Measurements from ENCODE around the gene MYADM. TPM values are rescaled to one million over a fixed set of nuclear protein-coding genes. Genes with fewer than 3 reads are reported as not detected.
A peak's percentile ranks its signal among the peaks of the same experiment; 100 is the strongest.

The MYADM gene
- total RNA-seq, 1 experiment from 2014 or later, result 78.6 TPM

GRCh38 chr19:53868892-53869804, 1.5 kb downstream of the MYADM start:
- ATAC-seq, result peak; percentile 31
- no peaks in the 10 kb centered on the region for H3K9me3 Mint-ChIP-seq
- ChIA-PET CTCF (interaction anchor here (0.5 to 4.8 kb wide), 9 partner anchors 10 to 161 kb away, joined by 3 to 40 read pairs (median 16); partner anchors contain the start of gene PRKCG), POLR2A (interaction anchor here (0.5 to 4.1 kb wide), 11 partner anchors 7 to 167 kb away, joined by 3 to 43 read pairs (median 13); partner anchors contain the start of gene PRKCG)
- peak overlapping the region; percentile 60; the same call in 1 of the 2 replicates for H3K27ac Mint-ChIP-seq
- DNase-seq (ENCODE audit: low spot score), result peak; percentile 85
- peaks cover 21% of the 10 kb centered on the region for H3K4me1 Mint-ChIP-seq
- no peaks in the 10 kb centered on the region; the same call in 1 of the 2 replicates for H3K27me3 Mint-ChIP-seq (ENCODE audit: low read depth)
- peak overlapping the region; percentile 93 for H3K4me3 Mint-ChIP-seq
- H3K36me3 Mint-ChIP-seq, result peaks cover 24% of the 10 kb centered on the region
- TF ChIP-seq PRRX2 (CRISPR knock-in tag; IDR thresholded peaks at IDR 0.05), result 0 out of 2 replicates have a peak, but pooled peaks have one; percentile 34
- no peak for TF ChIP-seq NFE2L1 (CRISPR knock-in tag; IDR thresholded peaks at IDR 0.05)
- TF ChIP-seq MAX (CRISPR knock-in tag; IDR thresholded peaks at IDR 0.05), result peak; percentile 52; the same call in 1 of the 2 replicates
- no peak for TF ChIP-seq FOXJ3 (CRISPR knock-in tag; IDR thresholded peaks at IDR 0.05; ENCODE audit: borderline replicate concordance)
- TF ChIP-seq AR (CRISPR knock-in tag; IDR thresholded peaks at IDR 0.05), result peak; percentile 46; the same call in 1 of the 2 replicates
- TF ChIP-seq PREB (CRISPR knock-in tag; IDR thresholded peaks at IDR 0.05; ENCODE audit: borderline replicate concordance), result no peak
- TF ChIP-seq JUN (CRISPR knock-in tag; IDR thresholded peaks at IDR 0.05), result no peak
- no peak for TF ChIP-seq ZNF138 (CRISPR knock-in tag; conservative IDR thresholded peaks at IDR 0.05)
- TF ChIP-seq ZNF396 (CRISPR knock-in tag; IDR thresholded peaks at IDR 0.05; ENCODE audit: borderline replicate concordance), result no peak
- no peak for TF ChIP-seq ZNF121 (CRISPR knock-in tag; IDR thresholded peaks at IDR 0.05)
- 0 out of 2 replicates have a peak, but pooled peaks have one; percentile 43 for TF ChIP-seq E2F5 (CRISPR knock-in tag; IDR thresholded peaks at IDR 0.05)
- TF ChIP-seq SP1 (CRISPR knock-in tag; conservative IDR thresholded peaks at IDR 0.05), result peak; percentile 81
- no peak for TF ChIP-seq AFF4 (CRISPR knock-in tag; IDR thresholded peaks at IDR 0.05; ENCODE audit: borderline replicate concordance)
- TF ChIP-seq GABPB1 (CRISPR knock-in tag; IDR thresholded peaks at IDR 0.05), result no peak
- no peak for TF ChIP-seq SOX15 (CRISPR knock-in tag; IDR thresholded peaks at IDR 0.05)
- no peak for TF ChIP-seq USF2 (CRISPR knock-in tag; IDR thresholded peaks at IDR 0.05)
- no peak for TF ChIP-seq FOXK1 (CRISPR knock-in tag; IDR thresholded peaks at IDR 0.05)
- TF ChIP-seq ZSCAN18 (CRISPR knock-in tag; IDR thresholded peaks at IDR 0.05), result no peak
- no peak for TF ChIP-seq SMAD3 (CRISPR knock-in tag; IDR thresholded peaks at IDR 0.05; ENCODE audit: borderline replicate concordance)
- TF ChIP-seq ZNF532 (CRISPR knock-in tag; IDR thresholded peaks at IDR 0.05; ENCODE audit: borderline replicate concordance), result no peak

Measured in WTC11 (cell line).